AG04449 (cell line): ENCODE results near the gene EDA.
A peak's percentile ranks its signal among the peaks of the same experiment; 100 is the strongest.

Source experiments
- CTCF ChIA-PET: fragments of 350-600 bp; formaldehyde crosslinking; extraction: SDS; loops from one replicate; lab custom pipeline; 2021; ENCODE audit warnings: antibody characterized with exemption; lab: Yijun Ruan, JAX
- POLR2A ChIA-PET: fragments of 400-600, 350-600 bp; formaldehyde crosslinking; extraction: SDS; loops from one replicate; lab custom pipeline; 2020; ENCODE audit warnings: antibody characterized with exemption, inconsistent platforms; lab: Yijun Ruan, JAX
- DNase-seq: peaks from one replicate; pipeline ENCODE4 v3.0.0-alpha.2; 2010; ENCODE audit warnings: low read depth, low spot score
- H3K4me3 ChIP-seq: 2 replicates; pipeline ENCODE4 v1.5.1; 2011; ENCODE audit warnings: low read depth, mild to moderate bottlenecking, control low read depth, low read length
- CTCF ChIP-seq: IDR thresholded peaks from one replicate; pipeline ENCODE4 v1.5.1; 2011; ENCODE audit warnings: mild to moderate bottlenecking, moderate library complexity, low read length, control low read depth, inconsistent platforms; ENCODE audit not compliant: insufficient read depth; ENCODE audit errors: missing control alignments

Gene EDA

GRCh38 chrX:70026112-70026850 lies 410.4 kb downstream of the EDA start:
- ChIA-PET CTCF (interaction anchor here (1.0 kb wide), 1 partner anchor 15 kb away, joined by 3 read pairs; no protein-coding TSS in a partner anchor), POLR2A (no interaction called here)
- TF ChIP-seq CTCF, result no peak
- no peak overlapping the region for H3K4me3 ChIP-seq
- DNase-seq, result no peak

GRCh38 chrX:70026851-70027200 lies 410.9 kb downstream of the EDA start:
- ChIA-PET CTCF (interaction anchor here (1.0 kb wide), 1 partner anchor 14 kb away, joined by 3 read pairs; no protein-coding TSS in a partner anchor), POLR2A (no interaction called here)

GRCh38 chrX:70029863-70030262 lies 413.9 kb downstream of the EDA start:
- ChIA-PET CTCF (interaction anchor here (0.5 to 7.5 kb wide), 10 partner anchors 9 to 1207 kb away, joined by 3 to 103 read pairs (median 8); no protein-coding TSS in a partner anchor), POLR2A (no interaction called here)
- no peak for DNase-seq
- no peak overlapping the region for H3K4me3 ChIP-seq
- no peak for TF ChIP-seq CTCF

More at GRCh38 chrX:70026851-70027200, 410.9 kb downstream of the EDA start:
- DNase-seq, result no peak
- no peak for TF ChIP-seq CTCF
- no peak overlapping the region for H3K4me3 ChIP-seq

GRCh38 chrX:70030301-70030767 lies 414.4 kb downstream of the EDA start:
- no peak overlapping the region for H3K4me3 ChIP-seq
- no peak for DNase-seq
- TF ChIP-seq CTCF, result peak; percentile 70
- ChIA-PET CTCF (interaction anchor here (0.5 to 7.5 kb wide), 12 partner anchors 9 to 1208 kb away, joined by 3 to 103 read pairs (median 6); partner anchors contain the start of gene IGBP1), POLR2A (no interaction called here)

GRCh38 chrX:70032792-70033191 lies 416.9 kb downstream of the EDA start:
- POLR2A ChIA-PET, result no interaction called here
- no peak for DNase-seq
- H3K4me3 ChIP-seq, result no peak overlapping the region
- TF ChIP-seq CTCF, result no peak
- CTCF ChIA-PET, result interaction anchor here (0.6 to 7.5 kb wide), 11 partner anchors 9 to 585 kb away, joined by 3 to 103 read pairs (median 3); no protein-coding TSS in a partner anchor

DNA sequence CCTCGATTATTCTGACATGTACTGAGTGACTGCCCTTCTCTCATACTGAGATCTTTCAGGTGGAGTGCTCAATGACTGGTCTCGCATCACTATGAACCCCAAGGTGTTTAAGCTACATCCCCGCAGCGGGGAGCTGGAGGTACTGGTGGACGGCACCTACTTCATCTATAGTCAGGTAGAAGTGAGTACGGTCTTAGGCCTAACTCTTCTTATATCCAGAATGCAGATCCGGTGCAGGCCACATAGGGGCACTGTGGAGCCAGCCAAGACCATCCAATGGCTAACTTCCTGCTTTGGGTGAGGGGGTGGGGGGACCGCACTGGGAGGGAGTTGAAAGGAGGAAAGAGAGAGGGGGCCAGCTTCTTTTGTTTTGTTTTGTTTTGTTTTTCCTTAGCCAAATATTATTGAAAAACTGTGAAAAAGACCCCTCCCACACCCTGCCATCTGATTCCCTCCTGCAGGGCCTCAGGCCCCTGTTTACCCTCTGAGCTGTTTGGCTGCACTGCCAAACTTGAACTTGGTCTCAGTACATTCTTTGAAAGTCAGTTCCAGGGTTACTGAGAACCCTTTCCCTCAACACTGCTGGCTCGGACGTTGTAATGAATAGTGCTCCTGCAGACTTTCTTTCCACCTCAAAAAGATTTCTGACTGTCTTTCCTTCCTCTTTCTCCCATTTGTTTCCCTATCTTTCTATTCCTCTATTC lies 417.6 kb downstream of the EDA start:
- ChIA-PET POLR2A (no interaction called here), CTCF (interaction anchor here (0.6 to 7.5 kb wide), 13 partner anchors 8 to 585 kb away, joined by 3 to 103 read pairs (median 3); no protein-coding TSS in a partner anchor)
- H3K4me3 ChIP-seq, result no peak overlapping the region
- no peak for DNase-seq
- TF ChIP-seq CTCF, result peak; percentile 56
